Right lobe of liver (tissue), 4 donors: Measurements from ENCODE around the gene PTPRT.

ENCODE experiments used
- POLR2A ChIP-seq: fragments of 450-650 bp; IDR thresholded peaks from one replicate; pipeline ENCODE4 v1.6.1; 2017; ENCODE audit warnings: antibody characterized with exemption, mild to moderate bottlenecking
- TF ChIP-seq, protein P1 (sequence below), 4 donors: fragments of 200-600 bp in 3 of 4; fragments of 450-650 bp in 1 of 4; IDR thresholded peaks; one replicate each; pipeline versions ENCODE4 v1.5.1 to v1.8.0; 2016 to 2022; ENCODE audit warnings: antibody characterized with exemption in 4 of 4, mild to moderate bottlenecking in 2 of 4
- donor health status: DM: no; HTN: no; CAD: no.
- donor health status: DM: no; HTN: no; CAD: no.
- donor health status: DM: no; HTN: yes; CAD: no.

DNA sequence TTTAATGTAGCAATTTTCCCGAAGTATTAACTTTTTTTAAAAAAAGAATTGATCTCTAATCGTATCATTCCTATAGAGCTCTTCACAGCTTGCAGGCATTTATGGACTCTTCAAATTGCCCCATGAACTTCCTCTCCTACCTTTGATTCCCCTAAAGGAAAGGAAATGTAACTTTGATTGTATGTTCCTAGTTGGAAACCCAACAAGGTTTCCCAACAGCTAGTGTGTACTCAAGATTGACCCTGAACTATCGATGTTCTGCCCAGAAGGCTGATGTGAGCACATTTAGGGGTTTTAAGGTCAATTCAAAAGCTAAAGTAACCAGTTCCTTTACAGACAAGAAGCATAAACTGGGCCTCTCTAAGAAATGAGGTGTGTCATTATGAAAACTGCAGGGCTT is 491.7 kb downstream of the PTPRT start:
- TF ChIP-seq, protein P1, sequence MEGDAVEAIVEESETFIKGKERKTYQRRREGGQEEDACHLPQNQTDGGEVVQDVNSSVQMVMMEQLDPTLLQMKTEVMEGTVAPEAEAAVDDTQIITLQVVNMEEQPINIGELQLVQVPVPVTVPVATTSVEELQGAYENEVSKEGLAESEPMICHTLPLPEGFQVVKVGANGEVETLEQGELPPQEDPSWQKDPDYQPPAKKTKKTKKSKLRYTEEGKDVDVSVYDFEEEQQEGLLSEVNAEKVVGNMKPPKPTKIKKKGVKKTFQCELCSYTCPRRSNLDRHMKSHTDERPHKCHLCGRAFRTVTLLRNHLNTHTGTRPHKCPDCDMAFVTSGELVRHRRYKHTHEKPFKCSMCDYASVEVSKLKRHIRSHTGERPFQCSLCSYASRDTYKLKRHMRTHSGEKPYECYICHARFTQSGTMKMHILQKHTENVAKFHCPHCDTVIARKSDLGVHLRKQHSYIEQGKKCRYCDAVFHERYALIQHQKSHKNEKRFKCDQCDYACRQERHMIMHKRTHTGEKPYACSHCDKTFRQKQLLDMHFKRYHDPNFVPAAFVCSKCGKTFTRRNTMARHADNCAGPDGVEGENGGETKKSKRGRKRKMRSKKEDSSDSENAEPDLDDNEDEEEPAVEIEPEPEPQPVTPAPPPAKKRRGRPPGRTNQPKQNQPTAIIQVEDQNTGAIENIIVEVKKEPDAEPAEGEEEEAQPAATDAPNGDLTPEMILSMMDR (IDR thresholded peaks at IDR 0.05), result no peak
- no peak for TF ChIP-seq POLR2A
